ENCODE data around the gene RFX2. TPM values are rescaled to one million over a fixed set of nuclear protein-coding genes. Genes with fewer than 3 reads are reported as not detected.

RFX2 gene
- total and polyA plus RNA-seq, 2 donors: 12.8 to 13.4 TPM

DNA sequence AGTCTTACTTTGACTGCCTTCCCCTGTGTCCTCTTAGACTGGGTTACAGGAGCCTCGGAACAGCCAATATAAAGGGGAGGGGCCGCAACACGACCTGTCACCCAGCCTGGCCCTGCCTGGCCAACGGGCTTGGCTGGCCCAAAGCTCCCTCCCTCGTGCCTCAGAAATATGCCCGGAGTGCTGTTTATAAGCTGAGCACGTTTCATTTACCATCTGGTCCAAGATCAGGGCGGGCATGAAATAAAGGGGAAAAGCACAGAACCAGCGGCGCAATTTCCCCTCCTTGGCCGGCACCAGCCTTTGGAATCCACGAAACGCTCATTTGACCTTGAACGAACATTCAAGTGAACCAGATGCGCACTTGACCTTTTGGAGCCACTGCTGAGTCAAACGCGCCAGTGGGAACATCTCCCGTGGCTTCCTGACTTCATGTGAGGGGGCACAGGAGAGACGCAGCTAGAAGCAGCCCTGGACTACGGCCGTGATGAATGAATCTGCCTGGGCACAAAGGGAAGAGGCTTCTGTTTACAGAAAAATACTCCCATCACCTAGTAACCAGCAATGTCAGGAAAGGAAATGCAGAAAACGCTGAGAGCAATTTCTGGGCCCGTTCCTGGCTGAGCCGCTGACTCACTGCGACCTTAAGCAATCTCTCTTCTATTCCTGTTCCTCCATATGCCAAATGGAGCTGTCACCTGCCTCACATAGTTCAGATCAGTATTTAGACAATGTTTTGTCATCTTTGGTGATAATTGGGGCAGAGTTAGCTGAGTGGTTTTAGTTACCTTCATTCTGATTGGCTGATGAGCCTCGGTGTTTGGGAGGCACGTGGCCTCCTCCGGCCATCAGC, 53.3 kb downstream of the RFX2 start:
- H3K27ac ChIP-seq (ENCODE audit: low read depth): peak overlapping the region; percentile 87
- peaks cover 3% of the 10 kb centered on the region for H3K4me1 ChIP-seq (ENCODE audit: insufficient read depth)
- H3K4me3 ChIP-seq (ENCODE audit: low read depth, low read length): no peak overlapping the region
- no peaks in the 10 kb centered on the region for H3K36me3 ChIP-seq (ENCODE audit: insufficient read depth)
- WGBS: 12% methylated on average over 28 of the region's 28 CpGs
- DNase-seq (ENCODE audit: extremely low spot score): peak; percentile 64

DNA sequence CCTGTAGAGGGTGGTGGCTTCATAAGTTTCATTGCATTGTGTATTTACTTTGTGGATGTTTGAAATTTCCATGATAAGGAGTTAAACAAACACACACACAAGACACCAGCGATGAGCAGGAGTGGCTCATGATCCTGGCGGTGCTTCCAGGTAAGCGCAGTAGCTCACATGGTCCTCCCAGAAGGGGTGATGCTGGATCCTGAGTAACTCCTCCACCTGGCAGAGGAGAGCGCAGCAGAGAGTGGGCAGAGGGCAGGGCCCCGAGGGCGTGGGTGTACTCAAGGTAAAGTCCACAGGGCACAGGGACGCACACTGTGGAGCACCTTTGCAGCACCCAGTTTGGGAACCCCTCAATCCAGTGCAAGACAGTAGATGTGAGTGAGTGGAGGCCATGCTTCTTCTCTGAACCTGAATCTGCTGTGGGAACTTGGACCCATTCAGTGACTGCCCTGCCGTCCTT, 54.0 kb downstream of the RFX2 start:
- 77% methylated on average over 8 of the region's 8 CpGs for WGBS
- Histone ChIP-seq H3K36me3 (ENCODE audit: insufficient read depth) (no peaks in the 10 kb centered on the region), H3K4me1 (ENCODE audit: insufficient read depth) (peaks cover 3% of the 10 kb centered on the region), H3K27ac (ENCODE audit: low read depth) (peak overlapping the region; percentile 87), H3K4me3 (ENCODE audit: low read depth, low read length) (no peak overlapping the region)
- no peak for DNase-seq (ENCODE audit: extremely low spot score)

DNA sequence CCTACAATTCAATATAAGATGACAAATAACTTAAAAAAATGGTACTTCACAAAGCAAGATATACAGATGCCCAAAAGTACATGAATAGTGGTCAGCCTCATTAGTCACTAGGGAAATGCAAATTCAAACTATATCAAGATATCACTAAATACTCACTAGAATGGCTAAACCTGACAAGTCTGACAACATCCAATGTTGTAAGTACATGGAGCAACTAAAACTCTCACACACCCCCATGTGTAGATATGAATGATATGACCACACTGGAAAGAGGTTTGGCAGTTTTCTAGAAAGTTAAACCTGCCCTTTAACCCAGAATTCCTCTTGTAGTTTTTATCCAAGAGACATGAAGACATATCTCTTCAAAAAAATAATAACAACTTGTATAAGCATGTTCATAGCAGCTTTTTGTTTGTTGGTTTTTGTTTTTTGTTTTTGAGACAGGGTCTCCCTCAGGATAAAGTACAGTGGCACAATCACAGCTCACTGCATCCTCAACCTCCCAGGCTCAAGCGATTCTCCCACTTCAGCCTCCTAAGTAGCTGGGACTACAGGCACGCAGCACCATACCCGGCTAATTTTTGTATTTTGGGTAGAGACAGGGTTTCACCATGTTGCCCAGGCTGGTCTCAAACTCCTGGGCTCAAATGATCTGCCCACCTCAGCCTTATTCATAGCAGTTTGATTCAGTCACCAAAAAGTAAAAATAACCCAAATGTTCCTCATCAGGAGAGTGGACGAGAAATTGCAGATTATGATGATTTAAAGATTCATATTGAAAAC, 55.1 kb downstream of the RFX2 start:
- DNase-seq (ENCODE audit: extremely low spot score): no peak
- no peak overlapping the region for H3K4me3 ChIP-seq (ENCODE audit: low read depth, low read length)
- H3K4me1 ChIP-seq (ENCODE audit: insufficient read depth): no peaks in the 10 kb centered on the region
- 91% methylated on average over 4 of the region's 4 CpGs for WGBS
- H3K27ac ChIP-seq (ENCODE audit: low read depth): no peak overlapping the region
- H3K36me3 ChIP-seq (ENCODE audit: insufficient read depth): no peaks in the 10 kb centered on the region

DNA sequence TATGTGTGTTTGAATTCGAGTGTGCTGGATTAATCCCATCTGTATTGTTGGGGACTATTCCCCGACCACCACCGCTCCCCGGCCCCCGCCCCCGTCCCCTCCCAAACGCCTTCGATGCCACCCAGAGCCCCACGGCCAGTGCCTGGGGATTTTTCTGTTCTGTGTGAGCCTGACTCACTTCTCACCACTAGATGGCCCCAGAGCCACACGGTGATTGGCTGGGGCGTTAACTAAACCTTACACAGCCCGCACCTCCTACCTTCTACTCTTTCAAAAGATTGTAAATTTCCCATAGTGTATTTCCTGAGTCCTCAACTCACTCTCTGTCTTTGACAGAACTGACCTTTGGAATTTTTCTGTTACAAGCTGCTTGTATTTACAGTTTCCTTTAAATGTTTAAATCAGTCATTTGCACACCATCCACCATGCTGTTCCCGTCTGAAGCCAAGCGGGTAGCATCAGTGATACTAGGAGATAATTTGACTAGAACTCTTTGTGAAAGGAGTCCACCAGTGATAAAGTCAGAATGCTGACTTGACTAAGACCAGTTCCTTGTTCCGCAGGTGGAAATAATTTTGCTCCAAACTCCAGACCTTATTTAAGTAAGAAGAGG, 61.4 kb downstream of the RFX2 start:
- Histone ChIP-seq H3K4me3 (ENCODE audit: low read depth, low read length) (no peak overlapping the region), H3K4me1 (ENCODE audit: insufficient read depth) (no peaks in the 10 kb centered on the region), H3K27ac (ENCODE audit: low read depth) (no peak overlapping the region), H3K36me3 (ENCODE audit: insufficient read depth) (no peaks in the 10 kb centered on the region)
- DNase-seq (ENCODE audit: extremely low spot score): peak; percentile 72
- 15% methylated on average over 15 of the region's 15 CpGs for WGBS

DNA sequence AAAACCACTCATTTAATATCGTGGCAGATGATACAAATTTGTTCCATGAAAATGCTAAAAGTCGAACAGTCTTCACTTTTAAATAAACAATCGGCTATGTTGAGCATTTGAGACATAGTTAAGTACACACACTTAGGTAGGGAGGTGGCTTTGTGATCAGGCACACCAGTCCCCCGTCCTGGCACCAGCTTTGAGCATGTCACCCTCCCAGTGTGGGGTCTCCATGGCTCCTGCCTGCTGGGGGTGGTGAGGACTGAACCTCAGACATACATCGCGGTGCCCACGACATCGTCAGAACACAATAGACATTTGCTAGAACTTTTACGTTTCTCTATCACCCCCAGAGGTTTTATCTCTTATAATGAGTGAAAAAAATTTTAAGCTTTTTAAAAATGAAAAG, 62.0 kb downstream of the RFX2 start:
- H3K4me3 ChIP-seq (ENCODE audit: low read depth, low read length): no peak overlapping the region
- no peak overlapping the region for H3K27ac ChIP-seq (ENCODE audit: low read depth)
- 23% methylated on average over 9 of the region's 9 CpGs for WGBS
- DNase-seq (ENCODE audit: extremely low spot score): no peak
- H3K4me1 ChIP-seq (ENCODE audit: insufficient read depth): no peaks in the 10 kb centered on the region
- no peaks in the 10 kb centered on the region for H3K36me3 ChIP-seq (ENCODE audit: insufficient read depth)

DNA sequence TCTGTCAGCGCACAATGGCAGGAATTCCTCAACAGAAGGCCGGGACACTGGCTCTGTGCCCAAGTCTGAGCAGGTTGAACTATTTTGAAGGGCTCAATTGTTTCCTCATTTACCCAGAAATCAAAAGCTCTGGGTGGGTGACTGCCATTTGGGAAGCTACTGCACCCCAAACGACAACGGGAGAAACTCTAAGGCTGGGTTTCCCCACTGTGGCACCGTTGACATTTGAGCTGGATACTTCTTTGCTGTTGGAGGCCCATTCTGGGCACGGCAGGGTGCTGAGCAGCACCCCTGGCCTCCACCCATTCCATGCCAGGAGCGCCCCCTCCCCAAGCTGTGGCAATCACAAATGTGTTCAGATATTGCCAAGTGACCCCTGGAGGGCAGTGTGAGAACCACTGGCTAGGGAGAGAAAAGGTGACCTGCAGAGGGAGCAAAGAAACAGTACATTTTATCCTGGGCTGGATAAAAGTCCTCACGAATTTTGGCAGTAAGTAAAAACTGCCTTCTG, 62.5 kb downstream of the RFX2 start:
- 51% methylated on average over 8 of the region's 8 CpGs for WGBS
- no peaks in the 10 kb centered on the region for H3K36me3 ChIP-seq (ENCODE audit: insufficient read depth)
- H3K4me3 ChIP-seq (ENCODE audit: low read depth, low read length): no peak overlapping the region
- no peak for DNase-seq (ENCODE audit: extremely low spot score)
- no peaks in the 10 kb centered on the region for H3K4me1 ChIP-seq (ENCODE audit: insufficient read depth)
- no peak overlapping the region for H3K27ac ChIP-seq (ENCODE audit: low read depth)

DNA sequence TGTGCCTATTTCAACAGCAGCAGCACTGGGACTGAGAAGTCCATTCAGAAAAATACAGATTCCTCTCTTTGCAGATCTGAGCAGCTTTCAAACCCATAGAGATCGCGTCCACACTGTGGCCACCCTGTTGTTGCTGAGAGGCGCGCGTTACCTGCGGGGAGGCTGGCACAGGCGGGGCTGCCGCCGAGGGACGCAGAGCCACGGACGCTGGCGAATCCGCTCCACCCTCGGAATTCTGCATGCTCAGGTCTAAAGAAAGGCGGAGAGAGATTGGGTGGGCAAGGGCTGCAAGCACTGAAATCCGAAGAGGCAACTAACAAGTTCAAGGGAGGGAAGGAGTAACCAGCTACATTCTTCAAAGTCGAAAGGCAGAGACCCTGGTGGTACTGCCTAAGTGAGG, 63.0 kb downstream of the RFX2 start:
- Histone ChIP-seq H3K4me3 (ENCODE audit: low read depth, low read length) (no peak overlapping the region), H3K27ac (ENCODE audit: low read depth) (no peak overlapping the region), H3K4me1 (ENCODE audit: insufficient read depth) (no peaks in the 10 kb centered on the region), H3K36me3 (ENCODE audit: insufficient read depth) (no peaks in the 10 kb centered on the region)
- WGBS: 90% methylated on average over 18 of the region's 18 CpGs
- DNase-seq (ENCODE audit: extremely low spot score): no peak

DNA sequence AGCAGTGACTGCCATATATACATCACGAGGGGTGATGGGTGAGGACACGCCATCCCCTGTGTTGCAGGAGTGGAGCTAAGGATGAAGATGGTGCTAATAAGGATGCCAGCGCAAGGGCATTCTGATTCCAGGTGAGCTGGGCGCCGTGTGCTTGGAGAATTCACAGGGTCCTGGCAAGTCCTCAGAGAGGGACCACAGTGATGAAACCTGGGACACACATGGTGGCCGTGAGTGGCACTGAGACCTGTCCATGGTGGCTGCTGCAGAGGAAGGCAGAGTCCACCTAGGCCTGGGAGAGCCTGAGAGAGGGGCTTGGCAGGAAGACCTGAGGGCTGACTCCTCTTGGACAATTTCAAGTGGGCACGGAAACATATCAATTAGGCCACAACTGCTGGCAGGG, 65.2 kb downstream of the RFX2 start:
- Histone ChIP-seq H3K4me3 (ENCODE audit: low read depth, low read length) (no peak overlapping the region), H3K36me3 (ENCODE audit: insufficient read depth) (no peaks in the 10 kb centered on the region), H3K27ac (ENCODE audit: low read depth) (no peak overlapping the region), H3K4me1 (ENCODE audit: insufficient read depth) (no peaks in the 10 kb centered on the region)
- DNase-seq (ENCODE audit: extremely low spot score): no peak
- 93% methylated on average over 7 of the region's 7 CpGs for WGBS

DNA sequence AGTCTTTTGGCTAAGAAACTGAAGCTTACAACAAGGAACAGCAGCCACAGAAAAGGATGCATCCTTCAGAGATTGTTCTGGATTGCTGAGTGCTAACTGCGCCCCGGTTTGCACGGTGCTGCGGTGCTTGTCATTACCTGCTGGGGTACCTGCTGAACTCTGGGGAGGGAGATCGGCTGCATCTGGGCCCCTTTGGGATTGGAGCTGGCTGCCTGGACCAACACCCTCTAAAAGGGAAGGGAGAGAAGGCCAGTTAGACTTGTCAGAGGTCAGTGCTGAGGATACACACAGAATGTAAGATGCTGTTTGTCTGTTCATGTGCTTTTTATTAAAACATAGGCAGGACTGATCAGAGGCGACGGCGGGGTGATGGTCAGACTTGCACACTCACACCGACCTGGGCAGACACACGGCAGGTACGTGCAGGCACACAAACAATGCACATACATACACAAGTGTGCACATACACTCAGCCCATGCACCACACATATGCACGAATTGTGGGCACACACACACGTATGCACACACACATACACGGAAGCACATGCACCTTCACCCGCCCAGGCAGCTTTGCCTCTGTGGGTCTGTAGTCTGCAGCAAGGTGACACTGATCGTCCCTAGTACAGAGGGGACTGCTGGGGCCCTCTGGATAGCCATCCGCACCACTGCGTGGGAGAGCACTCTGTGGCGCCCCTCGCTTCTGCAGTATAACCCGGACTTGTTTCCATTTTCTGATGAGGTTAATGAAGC, 66.1 kb downstream of the RFX2 start:
- no peak for DNase-seq (ENCODE audit: extremely low spot score)
- H3K4me1 ChIP-seq (ENCODE audit: insufficient read depth): no peaks in the 10 kb centered on the region
- H3K36me3 ChIP-seq (ENCODE audit: insufficient read depth): no peaks in the 10 kb centered on the region
- no peak overlapping the region for H3K4me3 ChIP-seq (ENCODE audit: low read depth, low read length)
- WGBS: 92% methylated on average over 21 of the region's 21 CpGs
- H3K27ac ChIP-seq (ENCODE audit: low read depth): no peak overlapping the region

DNA sequence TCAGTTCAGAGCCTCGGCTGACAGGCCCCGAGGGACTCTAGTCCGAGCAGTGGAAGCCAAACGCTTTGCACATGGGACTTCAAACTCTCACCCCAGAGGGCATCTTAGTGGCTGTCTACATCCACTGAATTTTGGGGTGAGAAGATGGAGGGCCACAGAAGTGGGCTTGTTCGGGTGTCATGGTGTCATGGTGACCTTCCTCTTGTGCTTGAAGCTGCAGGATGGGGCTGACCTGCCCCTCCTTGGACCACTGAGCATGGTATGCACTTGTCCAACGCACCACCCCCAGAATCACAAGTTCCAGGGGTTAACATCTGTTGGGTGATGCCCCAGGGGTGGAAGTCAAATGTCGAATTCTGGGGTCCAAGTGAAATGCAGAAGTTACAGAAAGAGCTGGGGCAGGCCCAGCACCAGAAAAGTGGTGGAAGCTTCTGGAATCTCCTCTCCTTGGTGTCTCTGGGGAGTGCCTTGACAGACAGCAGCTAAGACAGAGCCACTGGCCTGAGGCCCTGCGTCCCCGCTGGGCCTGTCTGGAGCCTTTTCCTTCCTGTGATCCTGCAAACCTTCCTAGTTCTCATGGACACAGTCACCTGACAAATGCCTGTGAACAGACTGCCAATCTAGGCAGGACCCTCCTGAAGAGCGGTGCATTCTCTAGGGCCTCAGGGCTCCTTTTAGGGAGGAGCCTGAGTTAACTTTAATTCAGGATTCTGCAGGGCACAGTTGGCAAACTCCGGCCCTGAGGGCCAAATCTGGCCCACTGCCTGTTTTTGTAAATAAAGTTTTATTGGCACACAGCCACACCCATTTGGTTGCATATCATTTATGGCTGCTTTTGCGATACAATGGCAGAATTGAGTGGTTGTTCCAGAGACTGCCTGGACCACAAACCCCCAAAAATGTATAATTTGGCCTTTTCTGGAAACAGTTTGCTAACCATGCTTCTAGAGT, 67.2 kb downstream of the RFX2 start:
- DNase-seq (ENCODE audit: extremely low spot score): no peak
- Histone ChIP-seq H3K4me3 (ENCODE audit: low read depth, low read length) (no peak overlapping the region), H3K36me3 (ENCODE audit: insufficient read depth) (no peaks in the 10 kb centered on the region), H3K27ac (ENCODE audit: low read depth) (no peak overlapping the region), H3K4me1 (ENCODE audit: insufficient read depth) (no peaks in the 10 kb centered on the region)
- 80% methylated on average over 12 of the region's 12 CpGs for WGBS

DNA sequence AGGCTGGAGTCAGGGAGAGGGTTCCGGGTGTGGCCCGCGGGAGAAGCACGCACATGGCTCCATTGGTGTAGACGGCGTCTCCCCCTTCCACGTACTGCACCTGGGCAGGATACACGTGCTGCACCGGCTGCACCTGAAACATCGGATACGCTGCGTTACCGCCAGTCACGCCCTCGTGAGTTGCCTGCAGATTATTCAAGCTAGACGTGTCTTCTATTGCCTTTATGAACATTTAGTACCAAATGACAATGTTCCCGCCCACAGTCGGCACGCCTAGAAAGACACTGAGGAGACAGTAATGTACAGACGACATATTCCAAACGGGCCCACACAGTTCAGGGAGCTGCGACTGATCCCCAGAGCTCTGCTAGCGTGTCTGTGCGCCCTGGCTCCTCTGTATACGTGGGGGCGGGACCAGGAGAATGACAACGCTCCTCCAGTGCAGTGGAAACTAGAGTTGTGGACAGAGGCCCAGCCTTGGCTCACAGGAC, 68.3 kb downstream of the RFX2 start:
- Histone ChIP-seq H3K27ac (ENCODE audit: low read depth) (no peak overlapping the region), H3K4me1 (ENCODE audit: insufficient read depth) (no peaks in the 10 kb centered on the region), H3K4me3 (ENCODE audit: low read depth, low read length) (no peak overlapping the region), H3K36me3 (ENCODE audit: insufficient read depth) (no peaks in the 10 kb centered on the region)
- 92% methylated on average over 27 of the region's 27 CpGs for WGBS
- DNase-seq (ENCODE audit: extremely low spot score): no peak

DNA sequence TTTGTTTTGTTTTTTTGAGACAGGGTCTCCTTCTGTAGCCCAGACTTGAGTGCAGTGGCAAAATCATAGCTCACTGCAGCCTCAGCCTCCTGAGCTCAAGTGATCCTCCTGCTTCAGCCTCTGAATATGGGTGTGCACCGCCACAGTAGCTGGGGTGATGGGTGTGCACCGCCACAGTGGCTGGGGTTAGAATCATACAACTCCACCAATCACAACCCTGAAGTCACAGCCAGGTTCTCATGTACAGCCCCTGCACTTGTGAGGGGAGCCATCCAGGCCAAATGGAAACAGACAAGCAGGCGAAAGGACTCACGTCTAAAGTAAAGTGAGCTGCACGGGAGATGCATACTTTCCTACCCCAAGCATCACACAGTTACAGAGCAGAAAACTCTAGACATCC, 69.2 kb downstream of the RFX2 start:
- no peaks in the 10 kb centered on the region for H3K36me3 ChIP-seq (ENCODE audit: insufficient read depth)
- DNase-seq (ENCODE audit: extremely low spot score): no peak
- H3K4me3 ChIP-seq (ENCODE audit: low read depth, low read length): no peak overlapping the region
- no peak overlapping the region for H3K27ac ChIP-seq (ENCODE audit: low read depth)
- 90% methylated on average over 5 of the region's 5 CpGs for WGBS
- H3K4me1 ChIP-seq (ENCODE audit: insufficient read depth): no peaks in the 10 kb centered on the region
